Activated B cell treated with CpG ODN at 0.5 μM for 24 hours (primary cell): Measurements from ENCODE around the gene CAMTA1. TPM values are rescaled to one million over a fixed set of nuclear protein-coding genes. Genes with fewer than 3 reads are reported as not detected.

Source experiments
- ATAC-seq: fragments of 200-7000 bp; cut with Tn5 transposase; one replicate; pipeline ENCODE4 v1.10.0; 2021; ENCODE audit warnings: low read depth, mild to moderate bottlenecking, moderate library complexity
- CTCF ChIA-PET: fragments of 350-600 bp; sonication (Branson Sonifier 250); formaldehyde crosslinking; loops from one replicate; lab custom pipeline; 2021; ENCODE audit warnings: antibody characterized with exemption; lab: Charles Lee
- POLR2A ChIA-PET: fragments of 350-600 bp; sonication (Branson Sonifier 250); formaldehyde crosslinking; loops from one replicate; lab custom pipeline; 2021; ENCODE audit warnings: antibody characterized with exemption; lab: Charles Lee
- DNase-seq: peaks from one replicate; pipeline ENCODE4 v3.0.0; 2022
- H3K27ac Mint-ChIP-seq: one replicate; pipeline ENCODE4 v1.8.0; 2020; ENCODE audit warnings: mixed read lengths
- H3K27me3 Mint-ChIP-seq: one replicate; pipeline ENCODE4 v1.8.0; 2021; ENCODE audit warnings: mixed read lengths
- H3K36me3 Mint-ChIP-seq: one replicate; pipeline ENCODE4 v1.8.0; 2021; ENCODE audit warnings: low read depth, mixed read lengths
- H3K4me1 Mint-ChIP-seq: one replicate; pipeline ENCODE4 v1.8.0; 2021; ENCODE audit warnings: mixed read lengths
- H3K4me3 Mint-ChIP-seq: one replicate; pipeline ENCODE4 v1.8.0; 2020; ENCODE audit warnings: mild to moderate bottlenecking, mixed read lengths
- H3K9me3 Mint-ChIP-seq: one replicate; pipeline ENCODE4 v1.8.0; 2020; ENCODE audit warnings: mixed read lengths
- intact Hi-C: fragments of 100-400 bp; cut with micrococcal nuclease; formaldehyde crosslinking; loops from one replicate; pipeline ENCODE4 v1.15.1; 2024
- total RNA-seq: library from RNA; stranded (reverse); gene quantifications from 2 replicates; pipeline ENCODE4 v1.2.3, GENCODE V29; 2022
- TF ChIP-seq, protein P1 (sequence below): fragments of 200-600 bp; IDR thresholded peaks from one replicate; pipeline ENCODE4 v1.8.0; 2022; ENCODE audit warnings: antibody characterized with exemption, mild to moderate bottlenecking

CAMTA1 gene
- total RNA-seq, 1 donor from 2014 or later: 49.8 TPM

DNA sequence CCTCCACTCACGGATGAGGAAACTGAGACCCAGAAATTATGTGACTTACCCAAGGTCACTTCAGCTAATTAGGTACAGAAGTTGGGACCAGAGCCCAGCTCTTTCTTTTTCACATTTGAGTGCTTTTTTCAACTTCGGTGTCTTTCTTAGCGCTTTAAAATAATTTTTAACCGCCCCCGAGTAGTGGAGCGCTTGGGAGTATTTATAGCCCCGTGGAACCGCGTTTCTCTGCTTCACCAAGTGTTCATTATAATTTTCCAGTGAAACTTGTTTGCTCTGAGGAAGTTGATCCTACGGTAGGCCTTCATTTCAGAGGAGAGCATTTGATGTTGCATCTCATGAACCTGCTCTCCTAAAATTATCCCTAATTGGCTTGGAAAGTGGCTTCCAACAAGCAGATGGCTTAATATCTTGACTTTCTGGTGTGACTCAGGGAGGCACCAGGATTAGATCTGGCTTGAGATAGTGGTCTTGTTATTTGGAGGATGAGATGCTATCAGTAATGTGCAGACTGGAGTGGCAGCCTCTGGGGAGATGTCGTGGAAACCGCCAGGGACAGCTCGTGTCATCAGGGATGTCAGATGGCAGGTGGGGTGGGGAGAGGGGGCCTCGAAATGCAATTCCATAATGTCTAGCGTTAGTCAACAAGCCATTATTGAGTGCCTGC lies 321.3 kb downstream of the CAMTA1 start:
- ChIA-PET POLR2A (no interaction called here), CTCF (no interaction called here)
- H3K27me3 Mint-ChIP-seq: peaks cover 10% of the 10 kb centered on the region
- DNase-seq (no peak), ATAC-seq (no peak)
- TF ChIP-seq, protein P1, sequence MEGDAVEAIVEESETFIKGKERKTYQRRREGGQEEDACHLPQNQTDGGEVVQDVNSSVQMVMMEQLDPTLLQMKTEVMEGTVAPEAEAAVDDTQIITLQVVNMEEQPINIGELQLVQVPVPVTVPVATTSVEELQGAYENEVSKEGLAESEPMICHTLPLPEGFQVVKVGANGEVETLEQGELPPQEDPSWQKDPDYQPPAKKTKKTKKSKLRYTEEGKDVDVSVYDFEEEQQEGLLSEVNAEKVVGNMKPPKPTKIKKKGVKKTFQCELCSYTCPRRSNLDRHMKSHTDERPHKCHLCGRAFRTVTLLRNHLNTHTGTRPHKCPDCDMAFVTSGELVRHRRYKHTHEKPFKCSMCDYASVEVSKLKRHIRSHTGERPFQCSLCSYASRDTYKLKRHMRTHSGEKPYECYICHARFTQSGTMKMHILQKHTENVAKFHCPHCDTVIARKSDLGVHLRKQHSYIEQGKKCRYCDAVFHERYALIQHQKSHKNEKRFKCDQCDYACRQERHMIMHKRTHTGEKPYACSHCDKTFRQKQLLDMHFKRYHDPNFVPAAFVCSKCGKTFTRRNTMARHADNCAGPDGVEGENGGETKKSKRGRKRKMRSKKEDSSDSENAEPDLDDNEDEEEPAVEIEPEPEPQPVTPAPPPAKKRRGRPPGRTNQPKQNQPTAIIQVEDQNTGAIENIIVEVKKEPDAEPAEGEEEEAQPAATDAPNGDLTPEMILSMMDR: no peak
- H3K4me3 Mint-ChIP-seq: no peak overlapping the region
- H3K4me1 Mint-ChIP-seq: no peaks in the 10 kb centered on the region
- H3K9me3 Mint-ChIP-seq: peaks cover 3% of the 10 kb centered on the region
- intact Hi-C loops: no loop called here
- H3K27ac Mint-ChIP-seq: no peak overlapping the region
- no peaks in the 10 kb centered on the region for H3K36me3 Mint-ChIP-seq

GRCh38 chr1:7107109-7107830 lies 322.0 kb downstream of the CAMTA1 start:
- intact Hi-C loops: no loop called here
- H3K36me3 Mint-ChIP-seq: no peaks in the 10 kb centered on the region
- peaks cover 10% of the 10 kb centered on the region for H3K27me3 Mint-ChIP-seq
- ATAC-seq (no peak), DNase-seq (no peak)
- ChIA-PET CTCF (no interaction called here), POLR2A (no interaction called here)
- H3K4me3 Mint-ChIP-seq: no peak overlapping the region
- H3K9me3 Mint-ChIP-seq: peaks cover 3% of the 10 kb centered on the region
- H3K4me1 Mint-ChIP-seq: no peaks in the 10 kb centered on the region
- TF ChIP-seq, protein P1: no peak
- no peak overlapping the region for H3K27ac Mint-ChIP-seq

- Mint-ChIP-seq H3K27me3 (peaks cover 10% of the 10 kb centered on the region), H3K36me3 (no peaks in the 10 kb centered on the region), H3K9me3 (peaks cover 3% of the 10 kb centered on the region), H3K4me3 (no peak overlapping the region), H3K27ac (no peak overlapping the region), H3K4me1 (no peaks in the 10 kb centered on the region)
- TF ChIP-seq, protein P1: no peak
- intact Hi-C loops: no loop called here
- ATAC-seq (no peak), DNase-seq (no peak)
- CTCF ChIA-PET: no interaction called here
- POLR2A ChIA-PET: no interaction called here
These were observed 323.0 kb downstream of the CAMTA1 start for GRCh38 chr1:7108251-7108650.

GRCh38 chr1:7109901-7110300 lies 324.6 kb downstream of the CAMTA1 start:
- POLR2A ChIA-PET: no interaction called here
- H3K4me1 Mint-ChIP-seq: no peaks in the 10 kb centered on the region
- H3K9me3 Mint-ChIP-seq: peaks cover 5% of the 10 kb centered on the region
- no peak overlapping the region for H3K27ac Mint-ChIP-seq
- intact Hi-C loops: no loop called here
- no peaks in the 10 kb centered on the region for H3K36me3 Mint-ChIP-seq
- H3K4me3 Mint-ChIP-seq: no peak overlapping the region
- CTCF ChIA-PET: no interaction called here
- ATAC-seq: no peak
- TF ChIP-seq, protein P1: no peak
- DNase-seq: no peak
- H3K27me3 Mint-ChIP-seq: peaks cover 10% of the 10 kb centered on the region

DNA sequence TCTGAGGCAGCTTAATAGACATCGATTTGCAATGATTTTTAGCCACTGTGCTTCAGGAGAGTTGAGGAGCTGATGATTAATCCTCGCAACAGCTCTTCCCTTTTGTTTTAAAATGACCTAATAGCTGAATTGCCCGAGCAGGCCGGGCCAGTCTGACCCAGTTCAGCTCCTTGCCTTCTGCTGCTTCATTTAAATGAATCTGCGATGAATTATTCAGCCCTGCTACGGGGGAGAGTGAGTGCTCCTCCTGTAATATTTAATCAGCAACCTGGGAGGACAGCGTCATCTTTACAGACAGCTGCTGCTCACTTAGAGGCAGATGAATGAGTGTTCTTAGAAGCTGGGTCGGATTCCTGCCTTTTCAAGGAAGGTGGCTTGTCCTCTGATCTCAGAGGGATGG lies 325.1 kb downstream of the CAMTA1 start:
- DNase-seq (no peak), ATAC-seq (no peak)
- ChIA-PET POLR2A (no interaction called here), CTCF (no interaction called here)
- intact Hi-C loops: no loop called here
- Mint-ChIP-seq H3K36me3 (no peaks in the 10 kb centered on the region), H3K27ac (no peak overlapping the region), H3K9me3 (peaks cover 5% of the 10 kb centered on the region), H3K4me1 (no peaks in the 10 kb centered on the region), H3K4me3 (no peak overlapping the region), H3K27me3 (peaks cover 10% of the 10 kb centered on the region)
- TF ChIP-seq, protein P1: no peak
